HG02885 (cell line): Measurements from ENCODE around the gene SLC15A4.

Experiments
- ATAC-seq: cut with Tn5 transposase; IDR thresholded peaks from one replicate; pipeline ENCODE4 v1.9.1; 2021; ENCODE audit warnings: mild to moderate bottlenecking; ENCODE audit not compliant: unreplicated experiment, poor library complexity

The SLC15A4 gene

DNA sequence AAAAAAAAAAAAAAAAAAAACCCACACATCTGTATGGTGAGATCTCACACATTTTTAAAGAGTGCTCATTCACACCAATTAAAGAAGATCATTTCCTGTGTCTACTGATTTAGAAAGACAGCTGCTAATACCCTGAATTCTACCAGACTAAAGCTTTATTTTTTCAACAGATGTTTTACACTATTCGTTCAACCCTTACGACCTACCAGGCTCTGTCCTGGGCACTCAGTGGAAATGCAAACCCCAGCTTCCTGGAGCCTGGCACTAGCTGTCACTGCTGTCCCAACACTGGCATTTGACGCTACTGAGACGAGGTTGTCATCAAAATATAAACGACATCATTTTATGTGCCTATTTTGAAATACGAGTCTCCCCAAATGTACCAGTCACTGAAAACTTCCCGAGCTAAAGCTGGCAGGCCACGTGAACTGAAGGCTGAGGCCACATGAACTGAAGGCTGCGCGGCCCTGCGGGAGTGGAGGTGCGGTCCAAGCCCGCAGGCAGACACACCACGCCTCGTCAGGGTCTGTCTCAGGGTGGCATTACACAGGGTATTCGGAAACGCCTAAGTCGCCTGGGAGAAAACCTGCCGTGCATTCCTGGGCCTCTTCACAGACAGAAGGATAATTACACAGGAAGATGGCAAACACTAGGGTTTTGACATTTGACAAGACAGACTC, 27.2 kb downstream of the SLC15A4 start:
- no peak for ATAC-seq

DNA sequence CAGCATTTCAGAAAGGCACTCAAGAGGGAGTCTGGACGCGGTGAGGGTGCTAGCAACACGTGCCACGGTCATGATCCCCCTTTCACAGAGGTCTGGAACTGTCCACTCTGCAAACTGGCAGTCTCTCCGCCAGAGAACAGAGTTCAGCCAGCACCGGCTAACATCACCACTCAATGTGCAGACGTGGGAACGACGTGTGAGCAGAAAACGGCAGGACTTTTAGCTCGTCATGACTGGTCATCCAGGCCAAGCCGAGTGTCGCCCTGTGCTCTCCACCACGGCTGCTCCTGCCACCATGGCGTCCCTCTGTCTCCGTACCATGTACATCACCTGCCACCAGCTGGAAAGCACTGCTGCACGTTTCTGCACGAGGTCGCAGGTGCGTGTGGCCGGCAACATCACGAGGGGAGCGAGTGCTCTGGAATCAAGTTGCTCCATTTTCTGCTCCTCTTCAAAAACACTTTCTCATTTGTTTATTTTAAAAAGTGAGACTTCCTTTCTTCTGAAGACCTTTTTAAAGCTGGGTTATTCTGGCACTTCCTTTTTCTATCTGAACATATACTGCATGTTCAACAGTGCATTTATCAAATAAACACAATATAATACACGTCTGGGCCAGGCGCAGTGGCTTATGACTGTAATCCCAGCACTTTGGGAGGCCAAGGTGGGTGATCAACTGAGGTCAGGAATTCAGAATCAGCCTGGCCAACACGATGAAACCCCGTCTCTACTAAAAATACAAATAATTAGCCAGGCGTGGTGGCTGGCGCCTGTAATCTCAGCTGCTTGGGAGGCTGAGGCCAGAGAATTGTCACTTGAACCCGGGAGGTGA, 28.0 kb downstream of the SLC15A4 start:
- no peak for ATAC-seq

DNA sequence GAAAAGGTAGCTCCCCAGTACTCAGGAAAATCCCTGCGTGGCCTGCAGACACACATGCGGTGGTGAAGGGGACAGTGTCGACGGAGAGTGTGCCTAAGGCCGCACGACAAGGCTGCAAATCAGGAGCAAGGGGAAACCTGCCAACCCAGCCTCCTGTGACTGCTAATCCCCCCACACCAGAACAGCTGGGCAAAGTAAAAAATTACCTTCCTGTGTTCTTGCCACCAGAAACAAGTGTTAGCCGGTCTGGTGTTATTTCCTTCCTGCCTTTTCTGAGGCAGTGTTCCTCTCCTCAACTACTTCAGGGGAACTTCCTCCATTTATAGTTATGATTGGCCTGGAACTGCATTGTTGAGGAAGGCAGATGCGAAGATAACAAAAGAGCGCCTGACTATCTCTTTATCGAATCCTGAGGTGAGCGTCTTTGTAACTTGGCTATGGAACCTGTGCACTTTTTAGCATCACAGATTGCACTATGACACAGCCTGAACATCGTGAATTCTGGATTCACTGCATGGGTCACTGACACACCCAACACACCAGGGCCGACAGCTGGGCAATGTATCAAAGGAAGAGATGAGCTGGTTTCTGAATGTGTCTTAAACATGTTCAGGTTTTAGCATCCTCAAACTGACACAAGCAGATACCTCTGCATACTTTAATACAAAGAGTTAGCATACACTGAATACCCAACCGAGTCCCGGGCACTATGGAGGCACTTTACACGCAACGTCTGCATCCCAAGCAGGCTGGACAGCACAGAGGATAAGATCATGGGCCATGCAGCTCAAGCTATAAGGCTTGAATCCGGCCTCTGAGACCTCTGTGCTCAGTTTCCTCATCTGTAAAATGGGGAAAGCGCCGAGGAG, 28.9 kb downstream of the SLC15A4 start:
- no peak for ATAC-seq

DNA sequence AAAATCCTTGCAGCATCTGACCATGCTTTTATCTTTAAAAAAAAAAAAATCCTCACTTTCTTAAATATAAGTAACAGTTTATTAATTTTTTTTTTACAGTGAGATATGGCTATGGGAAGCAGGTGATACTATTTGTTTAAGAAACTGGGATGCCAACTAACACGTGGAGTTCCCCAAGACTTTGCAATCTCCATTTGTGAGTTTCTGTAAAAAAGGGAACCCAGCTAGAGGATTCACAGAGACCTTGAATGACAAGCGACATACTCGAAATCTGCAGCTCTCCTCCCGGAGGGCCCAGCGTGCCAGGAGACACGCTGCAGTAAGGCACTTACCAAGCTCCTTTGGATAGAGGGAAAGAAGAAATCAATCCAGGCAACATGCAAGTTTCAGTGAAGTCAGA, 30.1 kb downstream of the SLC15A4 start:
- ATAC-seq = no peak

DNA sequence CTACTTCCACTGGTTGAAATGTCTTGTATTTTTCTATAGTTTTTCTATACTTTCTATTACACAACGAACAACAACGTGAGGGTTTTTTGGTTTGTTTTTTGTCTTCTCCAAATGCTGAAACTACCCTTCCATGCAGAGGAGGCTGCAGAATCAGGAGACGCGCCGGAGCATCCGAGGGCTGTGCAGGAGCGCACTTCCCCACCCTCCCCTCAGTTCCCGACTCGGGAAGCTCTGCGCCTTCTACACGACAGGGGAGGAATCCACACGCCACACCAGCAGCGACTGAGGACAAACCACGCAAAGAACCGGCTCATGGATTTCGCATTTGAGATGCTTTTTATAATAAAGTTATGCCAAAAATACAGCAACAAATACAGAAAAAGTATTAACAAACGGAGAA, 30.9 kb downstream of the SLC15A4 start:
- ATAC-seq = no peak

DNA sequence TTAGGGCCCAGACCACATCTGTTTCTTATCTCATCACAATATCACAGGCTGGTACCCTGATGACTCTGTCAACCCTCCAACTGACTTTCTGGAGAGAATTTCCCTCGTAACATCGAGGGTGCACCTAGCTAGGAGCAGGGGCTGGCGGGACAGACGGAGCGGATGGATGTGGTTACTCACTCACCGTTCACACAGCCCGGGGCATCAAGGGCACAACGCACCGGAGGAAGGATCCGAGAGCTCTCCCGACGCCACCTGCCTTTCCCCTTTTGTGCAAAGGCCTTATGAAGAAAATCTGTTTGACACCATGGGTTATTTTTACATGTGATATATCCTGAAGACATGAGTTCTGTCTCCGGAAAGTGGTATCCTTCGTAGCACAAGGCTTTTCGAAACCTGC, 31.4 kb downstream of the SLC15A4 start:
- ATAC-seq = no peak

DNA sequence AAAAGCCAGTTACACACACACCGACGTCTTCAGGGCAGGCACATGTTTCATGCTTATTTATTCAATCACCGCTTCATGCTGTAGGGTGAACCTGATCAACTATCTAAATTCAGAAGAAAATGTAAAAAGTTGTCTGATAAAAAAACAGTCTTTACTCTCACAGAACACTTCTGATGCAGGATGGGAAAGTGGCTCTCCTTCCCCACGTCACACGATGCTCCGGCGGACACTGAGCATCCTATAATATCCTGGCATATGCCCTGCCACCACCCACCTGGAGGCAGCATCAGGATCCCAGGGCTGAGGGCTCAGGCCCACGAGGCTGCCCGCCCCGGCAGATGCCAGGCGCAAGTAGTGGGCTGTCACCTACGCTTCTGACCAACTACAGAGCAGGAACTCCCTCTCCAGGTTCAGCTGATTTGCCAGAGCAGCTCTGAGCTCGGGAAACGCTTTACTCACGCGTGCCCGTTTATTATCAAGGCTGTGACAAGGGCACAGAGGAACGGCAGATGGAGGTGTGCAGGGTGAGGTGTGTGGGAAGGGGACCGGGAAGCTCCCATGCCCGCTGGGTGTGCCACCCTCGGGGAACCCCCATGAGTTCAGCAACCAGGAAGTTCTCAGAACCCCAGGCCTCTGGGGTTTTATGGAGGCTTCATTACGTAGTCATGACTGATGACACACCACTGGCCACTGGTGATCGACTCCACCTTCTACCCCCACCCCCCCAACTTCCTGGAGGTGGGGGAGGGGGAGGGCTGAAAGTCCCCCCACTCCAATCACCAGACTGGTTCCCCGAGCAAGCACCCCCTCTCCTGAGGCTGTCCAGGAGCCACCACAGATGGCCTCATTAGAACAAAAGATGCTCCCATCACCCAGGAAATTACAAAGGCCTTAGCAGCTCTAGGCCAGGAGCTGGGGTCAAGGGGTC, 32.1 kb downstream of the SLC15A4 start:
- no peak for ATAC-seq

DNA sequence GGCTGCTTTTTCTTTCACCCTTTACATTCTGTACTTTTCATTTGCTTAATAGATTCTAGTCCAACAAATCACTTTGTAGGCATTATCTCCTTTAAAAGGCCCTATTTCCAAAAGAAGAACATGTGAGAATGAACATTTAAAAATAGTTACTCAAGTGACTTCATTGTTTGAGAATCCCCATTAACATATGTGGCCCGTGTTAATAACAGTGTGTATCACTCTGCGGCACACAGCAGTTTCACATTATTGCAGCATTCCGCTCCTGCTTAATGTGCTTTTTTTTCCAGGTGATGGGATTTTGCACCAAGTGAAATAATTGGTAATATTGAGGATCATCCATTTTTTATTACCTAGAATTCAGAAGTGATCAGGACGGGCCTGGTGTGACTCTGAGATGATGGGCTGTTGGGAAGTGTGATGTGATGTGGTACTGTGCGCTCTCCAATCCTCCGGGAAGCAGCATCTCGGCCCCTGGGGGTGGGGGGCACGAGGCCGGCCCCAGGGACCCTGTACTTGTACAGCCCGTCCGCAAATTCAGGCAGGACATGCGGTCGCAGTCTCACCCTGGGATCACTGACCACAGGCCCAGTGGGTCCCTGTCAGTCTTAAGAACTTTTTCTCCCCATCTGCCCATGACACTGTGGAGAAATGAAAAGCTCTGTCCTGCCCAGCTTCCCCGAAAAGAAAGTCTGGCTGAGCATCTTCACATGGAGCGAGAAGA, 32.9 kb downstream of the SLC15A4 start:
- no peak for ATAC-seq

DNA sequence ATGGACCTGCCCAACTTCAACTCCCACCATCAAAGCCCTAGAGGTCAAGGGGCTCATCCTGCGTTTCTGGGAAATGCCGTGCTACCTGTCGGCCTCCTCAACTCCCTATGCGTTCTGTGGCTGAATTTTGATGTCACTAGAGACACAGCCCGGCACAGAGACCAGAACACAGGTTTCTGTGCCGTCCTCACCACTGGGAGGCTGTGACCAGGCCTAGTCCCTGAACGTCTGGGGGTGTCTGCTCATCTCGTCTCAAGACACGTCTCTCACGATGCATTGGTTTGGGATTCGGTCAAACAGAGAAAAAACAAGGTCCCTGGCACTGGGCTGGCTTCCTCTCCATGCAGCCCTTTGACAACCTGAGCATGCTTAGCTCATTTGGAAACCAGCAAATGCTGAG, 33.5 kb downstream of the SLC15A4 start:
- ATAC-seq = no peak

DNA sequence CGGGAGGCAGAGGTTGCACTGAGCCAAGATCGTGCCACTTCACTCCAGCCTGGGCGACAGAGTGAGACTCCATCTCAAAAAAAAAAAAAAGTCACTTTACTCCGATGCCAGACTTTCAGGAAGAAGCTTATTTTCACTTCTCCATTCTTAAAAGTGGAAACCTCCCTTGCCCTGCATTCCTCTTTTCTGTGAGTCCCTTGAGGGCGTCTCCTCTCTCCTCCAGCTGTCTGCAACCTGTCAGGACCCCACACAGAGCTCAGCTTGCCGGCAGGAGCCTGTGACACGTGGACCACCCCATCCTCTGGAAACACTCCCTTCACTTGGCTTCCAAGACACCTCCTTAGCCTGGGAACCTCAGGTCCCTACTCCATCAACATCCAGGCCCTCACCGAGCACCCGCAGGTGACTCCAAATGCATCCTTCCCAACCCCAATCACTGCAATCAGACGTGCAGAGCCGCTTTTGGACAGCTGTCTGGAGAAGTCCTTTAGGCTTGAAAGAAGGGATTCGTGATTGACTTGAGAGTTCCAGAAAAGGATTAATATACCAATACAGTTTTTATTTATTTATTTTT, 34.3 kb downstream of the SLC15A4 start:
- ATAC-seq = no peak

DNA sequence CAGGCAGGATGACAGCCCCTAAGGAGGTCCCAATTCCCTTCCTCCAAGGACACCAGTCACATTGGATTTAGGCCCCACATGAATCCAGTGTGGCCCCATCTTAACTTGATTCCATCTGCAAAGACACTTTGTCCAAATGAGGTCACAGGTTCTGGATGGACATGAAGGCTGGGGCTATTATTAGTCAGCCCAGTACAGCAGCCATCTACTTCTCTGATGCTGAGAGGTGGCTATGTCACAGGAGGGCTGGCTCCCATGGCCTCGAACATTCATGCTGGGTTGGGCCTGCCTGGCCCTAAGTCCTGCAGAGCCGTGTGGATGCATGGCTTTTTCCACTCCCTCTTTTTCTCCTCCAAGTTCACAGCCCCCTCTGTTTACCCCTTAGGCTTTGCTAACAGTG, 35.9 kb downstream of the SLC15A4 start:
- no peak for ATAC-seq

DNA sequence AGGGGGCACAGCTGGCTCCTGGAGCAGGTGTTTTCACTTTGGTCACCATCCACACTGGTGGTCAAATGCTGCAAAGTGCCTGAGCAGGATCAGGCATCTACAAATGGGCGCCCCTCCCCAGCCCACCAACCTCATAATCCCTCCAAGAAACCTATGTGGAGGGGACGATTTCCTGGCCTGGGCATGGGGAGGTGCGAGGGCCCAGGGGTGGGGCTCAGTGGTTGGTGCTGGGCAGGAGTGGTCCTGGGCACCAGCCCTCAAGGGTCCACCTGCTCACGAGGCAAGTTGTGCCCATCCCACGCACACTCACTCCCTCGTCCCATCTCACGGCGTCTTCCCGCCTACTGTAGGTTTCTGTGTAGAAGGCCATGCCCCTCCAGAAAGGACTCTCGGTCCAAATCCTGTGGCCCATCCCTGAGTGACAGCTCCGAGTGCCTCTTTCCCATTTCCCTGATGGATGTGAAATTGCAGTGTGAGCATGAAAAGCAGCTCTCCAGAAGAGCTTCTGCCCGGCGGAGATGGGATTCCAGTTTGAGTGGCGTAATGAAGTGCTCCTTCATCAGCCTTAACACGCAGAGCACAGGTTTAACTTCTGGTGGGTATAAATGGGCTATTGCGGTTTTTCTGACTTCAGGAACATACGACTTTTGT, 36.9 kb downstream of the SLC15A4 start:
- no peak for ATAC-seq

DNA sequence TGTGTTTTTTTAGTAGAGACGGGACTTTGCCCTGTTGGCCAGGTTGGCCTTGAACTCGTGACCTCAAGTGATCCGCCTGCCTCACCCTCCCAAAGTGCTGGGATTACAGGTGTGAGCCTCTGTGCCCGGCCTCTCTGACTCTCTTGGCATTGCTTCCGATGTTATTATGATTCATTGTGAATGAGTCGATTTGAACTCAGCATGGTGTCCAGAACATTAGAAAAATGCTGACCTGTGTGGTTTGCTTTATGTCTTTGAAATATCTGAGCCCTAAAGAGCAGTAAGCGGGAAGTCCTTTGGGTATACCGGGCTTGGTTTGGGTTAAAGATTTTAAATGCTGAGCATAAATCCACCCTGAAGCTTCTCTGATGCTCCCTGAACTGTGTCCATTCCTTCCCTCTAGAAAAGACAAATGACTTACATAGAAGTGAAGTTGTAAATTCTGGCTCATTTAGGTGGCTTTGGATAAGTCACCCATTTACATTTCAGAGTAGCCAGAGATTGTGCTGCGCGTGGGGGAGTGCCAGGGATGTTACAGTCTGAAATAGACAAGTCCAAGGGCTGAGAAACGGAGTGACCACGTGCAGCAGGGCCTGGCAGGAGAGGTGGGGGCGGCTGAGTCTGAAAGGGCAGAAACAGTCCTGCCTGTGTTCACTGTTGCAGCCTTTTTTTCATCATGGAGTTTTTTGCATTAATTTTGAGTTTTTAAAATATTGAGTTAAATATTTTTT, 39.6 kb downstream of the SLC15A4 start:
- ATAC-seq = no peak

DNA sequence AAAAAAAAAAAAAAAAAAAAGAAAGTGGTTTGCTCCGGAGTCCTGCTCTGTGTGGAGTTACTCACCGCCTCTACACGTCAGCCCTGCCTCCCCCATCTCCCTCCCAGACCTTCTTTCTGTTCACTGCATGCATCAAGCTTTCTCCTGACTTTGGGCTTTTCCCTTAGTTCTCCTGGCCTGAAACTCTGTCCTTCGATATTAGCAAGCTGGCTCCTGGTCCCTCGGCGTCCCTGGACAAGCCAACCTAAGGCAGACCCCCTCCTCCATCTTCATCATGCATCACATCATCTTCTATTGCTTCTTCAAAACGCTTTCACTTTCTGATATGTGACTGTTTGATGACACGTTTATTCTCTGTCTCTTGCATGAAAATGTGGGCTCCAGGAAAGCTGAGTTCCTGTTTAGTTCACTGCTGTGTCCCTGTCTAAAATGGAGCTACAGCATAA, 40.6 kb downstream of the SLC15A4 start:
- peak; percentile 70 for ATAC-seq

DNA sequence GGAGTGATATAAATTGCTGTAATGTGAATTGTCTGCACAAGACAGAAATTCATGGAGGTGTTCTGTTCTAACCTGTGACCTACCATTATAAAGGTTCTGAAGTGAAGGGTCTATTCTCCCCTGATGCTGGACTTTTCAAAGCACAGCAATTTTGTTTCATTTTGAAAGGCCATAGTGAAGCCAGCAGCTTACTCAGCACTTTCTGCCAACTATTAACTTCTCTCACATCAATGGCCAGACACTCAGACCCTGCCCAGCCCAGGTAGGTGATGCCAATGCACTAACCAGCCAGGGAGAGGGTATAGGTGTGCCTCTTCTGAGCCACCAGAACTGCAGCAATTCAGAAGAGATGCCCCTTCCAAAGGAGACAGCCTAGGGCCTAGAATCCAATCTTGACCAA, 43.9 kb downstream of the SLC15A4 start:
- ATAC-seq = no peak

DNA sequence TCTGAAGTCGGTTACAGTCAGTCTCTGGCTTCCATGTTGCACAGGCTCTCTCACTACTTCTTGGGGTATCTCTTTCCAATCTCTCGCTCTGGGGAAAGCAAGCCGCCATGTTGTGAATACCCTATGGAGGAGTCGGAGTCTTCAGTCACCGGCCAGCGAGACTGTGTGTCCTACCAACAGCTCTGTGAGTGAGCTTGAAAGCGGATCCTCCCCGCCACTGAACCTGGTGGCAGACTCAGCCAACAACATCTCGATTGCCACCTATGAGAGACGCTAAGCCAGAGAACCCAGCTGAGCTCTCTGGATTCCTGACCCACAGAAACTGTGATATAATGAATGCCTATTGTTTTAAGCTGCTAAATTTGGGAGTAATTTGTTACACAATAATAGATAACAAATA, 51.5 kb downstream of the SLC15A4 start:
- no peak for ATAC-seq

DNA sequence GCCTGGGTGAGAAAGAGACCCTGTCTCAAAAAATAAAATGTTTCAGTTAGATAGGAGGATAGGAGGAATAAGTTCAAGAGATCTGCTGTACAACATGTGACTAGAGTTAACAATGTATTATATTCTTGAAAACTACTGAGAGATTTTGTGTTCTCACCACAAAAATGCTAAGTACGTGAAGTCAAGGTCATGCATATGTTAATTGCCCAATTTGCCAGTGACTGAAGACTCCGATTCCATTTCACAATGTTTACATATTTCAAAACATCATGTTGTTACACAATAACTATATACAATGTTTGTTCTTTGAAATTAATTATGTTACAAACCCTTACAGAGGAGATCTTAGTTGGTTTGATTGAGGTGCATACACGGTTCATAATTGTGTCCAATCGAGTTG, 52.1 kb downstream of the SLC15A4 start:
- no peak for ATAC-seq

DNA sequence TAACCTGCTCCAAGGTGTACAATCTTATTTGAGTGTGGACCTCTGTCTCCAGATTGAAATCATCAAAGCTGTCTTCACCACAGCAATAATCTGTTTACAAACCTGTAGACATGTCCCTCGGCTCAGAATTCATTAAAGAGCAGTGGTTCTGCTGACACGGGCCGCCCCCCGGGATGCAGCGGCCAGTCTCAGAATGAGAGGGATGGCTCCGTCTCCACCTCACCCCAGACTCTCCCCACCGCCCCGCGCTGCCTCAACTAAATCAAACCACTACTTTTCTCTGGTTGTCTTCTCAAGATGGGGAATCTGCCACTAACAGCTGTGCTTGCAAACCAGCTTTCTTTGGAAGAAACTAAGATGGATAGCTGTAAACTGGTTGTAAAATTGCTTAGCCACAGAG, 56.2 kb downstream of the SLC15A4 start:
- ATAC-seq = no peak
